ENCODE results near the gene ANKRD27. TPM values are rescaled to one million over a fixed set of nuclear protein-coding genes. Genes with fewer than 3 reads are reported as not detected.
A peak's percentile ranks its signal among the peaks of the same experiment; 100 is the strongest.

ANKRD27 gene
- total and polyA plus RNA-seq, 4 experiments from 2014 or later: 16.0 to 51.2 (median 39.7) TPM

GRCh38 chr19:32630338-32630737 lies 44.6 kb downstream of the ANKRD27 start:
- CTCF ChIA-PET (ENCODE audit: partially characterized antibody): no interaction called here
- H3K36me3 Mint-ChIP-seq: peaks cover 34 to 46% of the 10 kb centered on the region in 2 donors
- Histone ChIP-seq H3K4me1 (ENCODE audit: insufficient read depth, low read length) (no peaks in the 10 kb centered on the region), H3K36me3 (ENCODE audit: insufficient read depth, low read length) (peaks cover 38% of the 10 kb centered on the region), H3K4me3 (ENCODE audit: low read length in 2 of 2) (no peak overlapping the region), H3K27me3 (ENCODE audit: insufficient read depth, low read length) (no peaks in the 10 kb centered on the region), H3K27ac (ENCODE audit: low read depth, low read length) (no peak overlapping the region), H3K9me3 (ENCODE audit: control insufficient read depth in 1 of 2, low read length in 2 of 2) (no peaks in the 10 kb centered on the region)
- H3K4me3 Mint-ChIP-seq: no peak overlapping the region
- POLR2A ChIA-PET (ENCODE audit: partially characterized antibody): no interaction called here
- no peaks in the 10 kb centered on the region for H3K4me1 Mint-ChIP-seq
- H3K9me3 Mint-ChIP-seq: no peaks in the 10 kb centered on the region
- no peaks in the 10 kb centered on the region for H3K27me3 Mint-ChIP-seq
- H3K27ac Mint-ChIP-seq: no peak overlapping the region
- DNase-seq: no peak
- intact Hi-C loops (cut with micrococcal nuclease): no loop called here

- Mint-ChIP-seq H3K4me3 (no peak overlapping the region), H3K27ac (peak overlapping the region in 1 of 7 donors; percentile 35), H3K4me1 (no peaks in the 10 kb centered on the region), H3K36me3 (peaks cover 33 to 51% of the 10 kb centered on the region in 2 donors), H3K27me3 (no peaks in the 10 kb centered on the region), H3K9me3 (no peaks in the 10 kb centered on the region)
- Histone ChIP-seq H3K27me3 (ENCODE audit: insufficient read depth, low read length) (no peaks in the 10 kb centered on the region), H3K4me1 (ENCODE audit: insufficient read depth, low read length) (no peaks in the 10 kb centered on the region), H3K27ac (ENCODE audit: low read depth, low read length) (no peak overlapping the region), H3K36me3 (ENCODE audit: insufficient read depth, low read length) (peaks cover 48% of the 10 kb centered on the region), H3K4me3 (ENCODE audit: low read length in 2 of 2) (no peak overlapping the region), H3K9me3 (ENCODE audit: control insufficient read depth in 1 of 2, low read length in 2 of 2) (no peaks in the 10 kb centered on the region)
- ChIA-PET POLR2A (ENCODE audit: partially characterized antibody) (interaction anchor here (1.0 kb wide), 1 partner anchor 48 kb away, joined by 3 read pairs; the partner anchor contains the start of gene RGS9BP), CTCF (ENCODE audit: partially characterized antibody) (no interaction called here)
- intact Hi-C loops (cut with micrococcal nuclease): no loop called here
- no peak for DNase-seq
Observed at GRCh38 chr19:32627714-32628270, 47.2 kb downstream of the ANKRD27 start.

- H3K36me3 ChIP-seq (ENCODE audit: insufficient read depth, low read length): peaks cover 55% of the 10 kb centered on the region
- no peak for DNase-seq
- no peaks in the 10 kb centered on the region for H3K4me1 Mint-ChIP-seq
Observed at GRCh38 chr19:32626969-32627368, 48.0 kb downstream of the ANKRD27 start.

GRCh38 chr19:32624410-32624809 lies 50.6 kb downstream of the ANKRD27 start:
- peaks cover 45 to 66% of the 10 kb centered on the region in 2 donors for H3K36me3 Mint-ChIP-seq
- no peaks in the 10 kb centered on the region for H3K27me3 Mint-ChIP-seq
- H3K27ac Mint-ChIP-seq: peak overlapping the region in 1 of 7 donors; percentile 72
- Histone ChIP-seq H3K4me1 (ENCODE audit: insufficient read depth, low read length) (no peaks in the 10 kb centered on the region), H3K36me3 (ENCODE audit: insufficient read depth, low read length) (peaks cover 54% of the 10 kb centered on the region), H3K27me3 (ENCODE audit: insufficient read depth, low read length) (no peaks in the 10 kb centered on the region), H3K4me3 (ENCODE audit: low read length in 2 of 2) (no peak overlapping the region), H3K27ac (ENCODE audit: low read depth, low read length) (no peak overlapping the region), H3K9me3 (ENCODE audit: control insufficient read depth in 1 of 2, low read length in 2 of 2) (no peaks in the 10 kb centered on the region)
- H3K4me1 Mint-ChIP-seq: peaks cover 0 to 1% (median 0%) of the 10 kb centered on the region in 4 donors
- intact Hi-C loops (cut with micrococcal nuclease): no loop called here
- peaks cover 0 to 2% (median 0%) of the 10 kb centered on the region in 8 donors for H3K9me3 Mint-ChIP-seq
- DNase-seq: no peak
- ChIA-PET POLR2A (ENCODE audit: partially characterized antibody) (no interaction called here), CTCF (ENCODE audit: partially characterized antibody) (no interaction called here)
- H3K4me3 Mint-ChIP-seq: no peak overlapping the region

More at GRCh38 chr19:32626969-32627368, 48.0 kb downstream of the ANKRD27 start:
- ChIA-PET POLR2A (ENCODE audit: partially characterized antibody) (interaction anchor here (1.0 kb wide), 1 partner anchor 49 kb away, joined by 3 read pairs; the partner anchor contains the start of gene RGS9BP), CTCF (ENCODE audit: partially characterized antibody) (no interaction called here)
- H3K9me3 ChIP-seq (ENCODE audit: control insufficient read depth in 1 of 2, low read length in 2 of 2): no peaks in the 10 kb centered on the region
- no peaks in the 10 kb centered on the region for H3K9me3 Mint-ChIP-seq
- H3K36me3 Mint-ChIP-seq: peaks cover 38 to 55% of the 10 kb centered on the region in 2 donors
- H3K4me3 ChIP-seq (ENCODE audit: low read length in 2 of 2): no peak overlapping the region
- H3K27me3 ChIP-seq (ENCODE audit: insufficient read depth, low read length): no peaks in the 10 kb centered on the region
- H3K27ac ChIP-seq (ENCODE audit: low read depth, low read length): no peak overlapping the region
- no peak overlapping the region for H3K4me3 Mint-ChIP-seq
- H3K27me3 Mint-ChIP-seq: no peaks in the 10 kb centered on the region
- peak overlapping the region in 1 of 7 donors; percentile 55 for H3K27ac Mint-ChIP-seq
- intact Hi-C loops (cut with micrococcal nuclease): no loop called here
- no peaks in the 10 kb centered on the region for H3K4me1 ChIP-seq (ENCODE audit: insufficient read depth, low read length)

GRCh38 chr19:32622002-32622401 lies 53.0 kb downstream of the ANKRD27 start:
- POLR2A ChIA-PET (ENCODE audit: partially characterized antibody): no interaction called here
- Mint-ChIP-seq H3K4me1 (peaks cover 0 to 1% (median 0%) of the 10 kb centered on the region in 4 donors), H3K27ac (no peak overlapping the region), H3K9me3 (peaks cover 0 to 2% (median 0%) of the 10 kb centered on the region in 8 donors), H3K36me3 (peaks cover 47 to 64% of the 10 kb centered on the region in 2 donors), H3K27me3 (no peaks in the 10 kb centered on the region), H3K4me3 (no peak overlapping the region)
- intact Hi-C loops (cut with micrococcal nuclease): no loop called here
- Histone ChIP-seq H3K27me3 (ENCODE audit: insufficient read depth, low read length) (no peaks in the 10 kb centered on the region), H3K9me3 (ENCODE audit: control insufficient read depth in 1 of 2, low read length in 2 of 2) (no peaks in the 10 kb centered on the region), H3K27ac (ENCODE audit: low read depth, low read length) (no peak overlapping the region), H3K4me1 (ENCODE audit: insufficient read depth, low read length) (no peaks in the 10 kb centered on the region), H3K4me3 (ENCODE audit: low read length in 2 of 2) (no peak overlapping the region), H3K36me3 (ENCODE audit: insufficient read depth, low read length) (peaks cover 57% of the 10 kb centered on the region)
- no peak for DNase-seq
- CTCF ChIA-PET (ENCODE audit: partially characterized antibody): interaction anchor here (1.5 kb wide), 1 partner anchor 22 kb away, joined by 3 read pairs; no protein-coding TSS in a partner anchor

- H3K27me3 Mint-ChIP-seq: no peaks in the 10 kb centered on the region
- H3K4me3 ChIP-seq (ENCODE audit: low read length in 2 of 2): no peak overlapping the region
- DNase-seq: no peak
- H3K36me3 Mint-ChIP-seq: peaks cover 51 to 68% of the 10 kb centered on the region in 2 donors
- no peaks in the 10 kb centered on the region for H3K4me1 ChIP-seq (ENCODE audit: insufficient read depth, low read length)
- no peak overlapping the region for H3K4me3 Mint-ChIP-seq
- peaks cover 0 to 1% (median 0%) of the 10 kb centered on the region in 4 donors for H3K4me1 Mint-ChIP-seq
- H3K27ac Mint-ChIP-seq: no peak overlapping the region
- ChIA-PET POLR2A (ENCODE audit: partially characterized antibody) (no interaction called here), CTCF (ENCODE audit: partially characterized antibody) (no interaction called here)
- H3K27ac ChIP-seq (ENCODE audit: low read depth, low read length): no peak overlapping the region
- H3K9me3 Mint-ChIP-seq: peaks cover 0 to 2% (median 0%) of the 10 kb centered on the region in 8 donors
- no peaks in the 10 kb centered on the region for H3K27me3 ChIP-seq (ENCODE audit: insufficient read depth, low read length)
- intact Hi-C loops (cut with micrococcal nuclease): no loop called here
- peaks cover 67% of the 10 kb centered on the region for H3K36me3 ChIP-seq (ENCODE audit: insufficient read depth, low read length)
- H3K9me3 ChIP-seq (ENCODE audit: control insufficient read depth in 1 of 2, low read length in 2 of 2): no peaks in the 10 kb centered on the region
Observed at GRCh38 chr19:32619051-32619685, 55.8 kb downstream of the ANKRD27 start.

GRCh38 chr19:32615569-32615968 lies 59.4 kb downstream of the ANKRD27 start:
- peaks cover 53 to 60% of the 10 kb centered on the region in 2 donors for H3K36me3 Mint-ChIP-seq
- intact Hi-C loops (cut with micrococcal nuclease): no loop called here
- no peaks in the 10 kb centered on the region for H3K4me1 Mint-ChIP-seq
- Histone ChIP-seq H3K4me3 (ENCODE audit: low read length in 2 of 2) (no peak overlapping the region), H3K27ac (ENCODE audit: low read depth, low read length) (no peak overlapping the region), H3K9me3 (ENCODE audit: control insufficient read depth in 1 of 2, low read length in 2 of 2) (no peaks in the 10 kb centered on the region), H3K36me3 (ENCODE audit: insufficient read depth, low read length) (peaks cover 55% of the 10 kb centered on the region), H3K27me3 (ENCODE audit: insufficient read depth, low read length) (no peaks in the 10 kb centered on the region), H3K4me1 (ENCODE audit: insufficient read depth, low read length) (no peaks in the 10 kb centered on the region)
- no peak for DNase-seq
- H3K27me3 Mint-ChIP-seq: no peaks in the 10 kb centered on the region
- no peak overlapping the region for H3K4me3 Mint-ChIP-seq
- H3K27ac Mint-ChIP-seq: no peak overlapping the region
- CTCF ChIA-PET (ENCODE audit: partially characterized antibody): no interaction called here
- POLR2A ChIA-PET (ENCODE audit: partially characterized antibody): no interaction called here
- peaks cover 0 to 3% (median 0%) of the 10 kb centered on the region in 8 donors for H3K9me3 Mint-ChIP-seq
